Measurements from ENCODE around the gene GALNT3.

The GALNT3 gene

DNA sequence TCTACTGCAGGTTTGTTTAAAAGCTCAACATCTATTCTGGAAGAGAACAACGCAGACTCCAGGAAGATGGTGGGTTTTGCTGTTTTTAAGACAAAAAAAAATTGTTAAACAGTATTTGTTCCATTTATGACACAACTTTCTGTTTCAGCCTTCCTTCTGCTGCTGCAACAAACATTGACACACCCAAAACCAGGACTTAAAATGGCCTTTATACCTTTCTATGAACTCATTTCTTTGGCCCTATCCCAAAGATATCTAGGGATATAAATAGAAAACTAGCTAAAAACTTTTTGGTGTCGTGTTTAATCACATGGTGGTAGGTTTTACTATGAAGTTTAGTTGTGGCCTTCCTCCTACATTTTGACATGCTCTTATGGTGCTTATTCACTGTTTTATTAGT lies 964 bp upstream of the GALNT3 start:
- DNase-seq: no peak

DNA sequence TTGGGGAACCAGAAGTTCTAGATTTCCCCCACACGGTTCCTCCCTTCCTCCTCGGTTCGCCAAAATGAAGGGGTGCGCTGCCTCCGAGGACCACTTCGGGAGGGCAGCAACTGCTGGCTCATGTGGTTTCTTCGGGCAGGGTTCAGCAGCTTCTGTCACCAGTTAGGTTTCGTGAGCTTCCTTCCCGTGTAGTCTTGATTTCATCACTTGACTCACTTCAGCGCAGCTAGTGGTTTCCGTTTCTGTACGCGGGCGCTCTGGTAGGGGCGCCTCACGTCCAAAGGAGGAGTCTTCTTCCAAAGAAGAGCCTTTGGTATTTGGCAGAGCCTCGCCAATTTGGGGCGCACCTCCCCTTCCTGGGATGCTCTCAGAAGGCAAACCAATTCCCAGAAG lies 485 bp upstream of the GALNT3 start:
- DNase-seq: peak; percentile 9

DNA sequence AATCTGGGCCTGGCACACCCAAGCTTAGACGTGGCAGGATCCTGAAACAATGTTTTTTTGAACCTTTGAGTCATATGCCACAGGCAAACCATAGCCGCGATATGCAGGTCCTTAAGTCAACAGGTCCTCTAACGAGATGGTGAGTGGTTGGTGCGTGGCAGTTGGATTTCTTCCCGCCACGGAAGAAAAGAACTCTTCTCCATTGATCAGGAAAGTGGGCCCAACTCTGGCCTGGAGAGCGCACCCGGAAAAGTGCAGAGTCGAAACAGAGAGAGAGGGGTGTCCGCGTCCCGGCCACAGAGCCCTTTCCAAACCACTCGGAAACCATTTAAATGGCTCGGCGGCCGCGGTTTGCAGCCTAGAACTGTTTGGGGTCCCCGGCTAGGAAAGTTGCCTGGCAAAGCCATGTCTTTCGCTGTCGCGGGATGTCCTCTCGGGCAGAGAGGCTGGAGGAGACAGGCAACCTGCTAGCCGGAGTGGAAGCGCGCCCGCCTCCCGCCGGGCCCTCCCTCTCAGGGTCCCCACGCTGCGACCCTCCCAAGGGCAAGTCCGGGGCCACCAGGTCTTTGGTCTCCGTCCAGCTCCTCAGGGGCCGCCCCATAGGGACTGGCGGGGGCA lies 777 bp downstream of the GALNT3 start:
- no peak for DNase-seq

DNA sequence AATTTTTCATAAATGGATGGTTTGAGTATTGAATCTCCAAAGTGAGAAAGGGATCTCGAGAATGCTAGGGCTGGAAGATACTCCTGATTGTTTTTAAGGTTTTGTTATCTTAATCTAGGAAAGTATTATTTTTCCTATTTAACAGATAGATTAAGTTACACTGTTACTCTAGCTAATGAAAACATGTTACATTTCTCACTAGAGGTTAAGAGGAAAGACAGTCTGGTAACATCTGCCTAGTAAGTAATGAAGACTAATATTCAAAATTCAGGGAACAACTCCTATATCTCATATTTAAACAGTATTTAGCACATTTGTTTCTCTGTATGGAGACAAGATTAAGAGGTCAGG lies 2.0 kb downstream of the GALNT3 start:
- DNase-seq: no peak

DNA sequence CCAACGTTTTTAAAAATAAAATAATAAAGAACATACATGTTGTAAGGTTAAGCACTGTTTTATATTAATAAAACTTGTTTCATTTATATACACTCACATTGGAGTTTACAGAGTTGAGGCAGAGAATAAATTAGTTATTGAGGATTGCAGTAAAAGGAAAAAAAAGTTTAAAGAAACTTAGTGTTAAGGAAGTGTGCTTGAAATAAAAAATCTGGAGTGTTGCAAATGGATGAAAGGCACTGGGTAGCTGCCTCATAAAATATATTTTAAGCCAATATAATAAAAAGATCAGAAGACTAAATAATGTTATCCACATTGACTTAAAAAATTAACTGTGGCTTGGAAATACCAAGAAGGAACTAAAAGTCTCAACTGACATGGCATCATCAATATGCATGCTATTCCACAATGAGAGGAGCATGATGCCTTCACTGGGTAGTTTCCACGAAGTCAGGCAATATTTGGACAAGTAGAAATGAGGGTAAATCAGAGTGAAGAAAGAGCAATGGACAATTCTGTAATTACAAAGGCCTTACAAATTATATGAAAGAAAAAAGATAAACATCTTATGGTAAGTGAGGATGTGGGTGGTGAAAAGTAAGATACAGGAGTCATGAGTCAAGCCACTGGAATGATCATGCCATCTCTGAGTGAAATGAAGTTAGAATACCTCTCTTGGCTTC lies 2.5 kb downstream of the GALNT3 start:
- DNase-seq: no peak

DNA sequence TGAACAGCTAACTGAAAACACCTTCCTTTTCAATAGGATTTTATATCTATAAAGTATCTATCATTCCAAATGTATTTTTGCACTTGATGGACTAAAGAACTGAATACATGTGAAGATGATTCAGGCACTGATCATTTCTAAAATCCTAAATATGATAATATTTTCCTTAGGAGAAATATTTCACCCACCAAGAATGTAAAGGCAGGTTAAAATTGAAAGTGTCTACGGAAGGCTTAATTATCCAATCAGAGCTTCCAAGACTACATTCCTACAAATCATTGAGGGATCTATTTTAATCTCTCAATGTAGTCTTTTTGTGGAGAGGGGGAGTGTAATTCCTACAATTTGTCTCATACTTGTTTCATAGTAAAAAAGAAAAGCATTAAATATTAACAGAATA lies 3.6 kb downstream of the GALNT3 start:
- no peak for DNase-seq

DNA sequence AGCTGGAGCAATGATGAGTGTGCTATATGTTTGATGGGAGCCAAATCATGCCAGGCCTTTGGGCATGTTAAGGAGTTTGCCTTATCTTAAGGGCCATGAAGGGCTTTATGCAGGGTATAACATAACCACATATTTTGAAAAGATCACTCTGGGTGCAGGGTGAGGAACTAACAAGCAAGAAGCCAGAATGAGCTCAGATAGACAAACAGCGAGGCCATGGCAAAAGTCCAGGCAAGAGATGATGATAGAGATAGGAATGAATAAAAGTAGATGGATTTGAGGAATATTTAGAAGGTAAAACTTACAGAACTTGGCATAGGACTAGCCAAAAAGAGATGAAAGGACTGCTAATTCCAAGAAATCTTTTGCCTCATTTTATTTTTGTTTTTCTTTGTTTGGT lies 6.7 kb downstream of the GALNT3 start:
- no peak for DNase-seq

DNA sequence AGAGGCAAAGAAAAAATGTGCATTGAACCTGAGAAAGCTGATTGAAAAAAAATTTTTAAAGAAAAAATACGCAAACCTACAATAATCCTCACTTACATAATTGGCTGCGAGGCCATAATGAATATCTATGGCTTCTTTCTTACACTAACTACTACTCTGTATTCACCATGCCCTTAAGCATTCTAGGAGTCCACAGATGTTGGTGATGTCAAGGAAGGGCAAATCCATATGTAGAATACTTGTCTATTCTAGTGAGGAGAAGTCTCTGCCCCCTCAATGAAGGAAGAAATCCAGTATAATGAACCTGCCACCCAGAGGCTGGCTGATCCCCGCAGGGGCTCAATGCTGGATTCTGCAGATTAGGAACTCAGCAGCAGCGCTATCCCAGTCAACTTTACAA lies 14.3 kb downstream of the GALNT3 start:
- DNase-seq: no peak

DNA sequence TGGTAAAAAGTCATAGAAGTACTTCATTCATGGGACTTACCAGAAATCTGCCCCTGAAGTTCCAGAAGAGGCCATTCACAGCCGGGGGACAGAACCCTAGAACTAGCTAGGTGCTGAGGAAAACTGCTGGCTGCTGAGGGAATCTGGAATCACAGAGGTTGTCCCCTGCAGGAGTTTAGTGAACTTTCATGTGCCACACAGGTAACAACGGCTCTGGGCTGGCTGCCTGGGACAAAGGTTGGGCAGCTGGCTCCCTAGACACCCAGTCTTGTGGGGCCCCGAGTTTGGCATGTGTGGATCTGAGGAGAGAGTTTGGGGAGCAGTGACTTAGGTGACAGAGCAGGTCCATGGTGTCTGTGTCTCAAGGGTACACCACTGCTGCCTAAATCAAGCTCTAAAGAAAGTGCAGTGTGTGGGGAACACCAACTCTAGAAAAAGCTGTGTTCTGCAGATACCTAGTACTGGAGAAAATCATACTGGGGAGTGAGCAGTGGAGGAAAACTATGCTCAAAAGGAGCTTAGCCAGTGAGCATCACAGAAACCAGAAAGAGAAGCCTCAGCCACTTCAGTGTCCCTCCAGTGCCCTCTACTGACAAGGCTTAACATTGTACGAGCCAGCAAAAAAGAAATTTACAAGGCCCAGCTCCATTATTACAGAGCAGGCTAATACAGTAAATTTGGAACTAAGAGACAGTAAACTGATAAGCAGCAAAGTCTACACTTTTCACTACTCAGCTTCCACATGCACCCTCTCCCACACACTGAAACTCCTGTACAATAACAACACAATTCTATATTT lies 15.2 kb downstream of the GALNT3 start:
- DNase-seq: no peak

DNA sequence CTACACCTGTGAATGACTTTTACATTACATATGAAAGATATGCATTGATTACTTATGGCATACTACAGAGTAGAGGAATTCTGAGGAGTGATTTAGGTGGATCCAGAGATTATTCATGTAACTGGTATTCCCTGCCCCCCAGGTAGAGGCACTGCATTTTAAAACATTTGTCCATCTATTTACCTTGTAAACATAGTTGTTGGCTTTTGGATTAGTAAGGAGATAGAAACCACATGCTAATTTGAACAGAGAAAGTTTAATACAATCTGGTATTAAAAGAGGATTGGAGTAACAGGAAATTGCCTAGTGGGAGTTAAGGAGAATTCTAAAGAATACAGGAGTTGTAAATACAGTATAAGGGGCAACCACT lies 15.9 kb downstream of the GALNT3 start:
- DNase-seq: no peak

DNA sequence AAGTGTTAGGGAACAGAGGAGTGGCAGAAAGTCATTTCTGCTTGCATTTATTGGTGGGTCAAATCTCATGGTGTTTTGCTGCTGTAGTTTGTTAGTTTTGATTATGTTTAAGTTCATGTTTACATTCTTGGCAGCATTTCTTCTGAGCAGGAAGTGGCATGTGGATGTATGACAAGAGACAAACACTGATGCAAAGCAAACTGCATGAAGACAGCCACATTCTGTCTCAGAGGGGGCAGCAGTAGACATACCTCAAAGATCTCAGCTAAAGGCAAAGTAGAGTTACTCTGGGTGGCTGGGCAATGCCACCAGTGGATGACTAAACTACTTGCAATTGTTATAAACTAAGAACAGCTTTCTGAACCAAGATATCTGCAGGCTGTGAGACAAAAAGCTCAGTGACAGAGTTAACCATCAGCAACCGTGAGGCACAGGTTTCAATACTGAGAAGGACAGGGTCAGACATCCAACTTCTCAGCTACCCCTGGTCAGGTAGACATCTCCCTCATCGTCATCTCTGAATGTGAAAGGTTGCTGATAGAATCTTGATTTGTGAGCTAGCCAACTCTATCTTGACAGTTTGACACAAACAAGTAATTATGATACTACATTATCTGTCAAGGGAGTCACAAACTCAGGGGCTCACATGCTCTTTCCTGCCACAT lies 16.4 kb downstream of the GALNT3 start:
- DNase-seq: no peak

DNA sequence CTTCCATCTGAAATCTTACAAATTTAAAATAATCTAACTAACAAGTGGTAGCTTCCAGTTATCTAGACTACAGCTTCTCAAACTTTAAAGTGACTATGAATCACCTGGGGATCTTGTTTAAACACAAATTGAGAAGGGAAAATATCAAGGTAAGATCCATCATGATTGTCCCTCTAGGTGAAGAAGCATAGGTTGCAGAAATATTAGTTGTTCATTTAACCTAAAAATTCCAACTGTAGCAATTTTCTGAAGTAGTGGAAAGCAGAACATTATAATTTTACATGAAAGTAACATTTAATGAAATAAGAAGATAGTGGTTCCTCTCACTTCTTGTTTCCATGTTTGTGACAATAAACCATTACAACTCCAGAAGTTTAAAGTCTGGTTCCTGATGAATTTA lies 17.3 kb downstream of the GALNT3 start:
- DNase-seq: no peak

DNA sequence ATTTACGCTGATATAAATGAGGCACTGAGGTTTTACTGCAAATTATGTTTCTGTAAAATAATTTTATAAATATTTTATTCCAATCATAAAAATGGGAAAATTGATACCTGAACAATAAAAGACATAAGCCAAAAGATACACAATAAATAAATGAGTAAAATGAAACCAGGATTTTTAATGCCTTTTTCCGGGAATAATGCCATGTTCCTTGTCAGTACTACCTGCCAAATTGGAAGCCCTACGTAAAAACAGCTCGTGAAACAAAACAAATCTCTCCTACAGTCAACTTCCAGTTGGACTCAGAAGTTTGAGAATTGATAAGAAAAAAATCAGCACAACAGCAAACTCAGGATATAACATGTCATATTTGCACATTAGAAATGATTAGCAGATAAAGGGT lies 18.0 kb downstream of the GALNT3 start:
- no peak for DNase-seq

DNA sequence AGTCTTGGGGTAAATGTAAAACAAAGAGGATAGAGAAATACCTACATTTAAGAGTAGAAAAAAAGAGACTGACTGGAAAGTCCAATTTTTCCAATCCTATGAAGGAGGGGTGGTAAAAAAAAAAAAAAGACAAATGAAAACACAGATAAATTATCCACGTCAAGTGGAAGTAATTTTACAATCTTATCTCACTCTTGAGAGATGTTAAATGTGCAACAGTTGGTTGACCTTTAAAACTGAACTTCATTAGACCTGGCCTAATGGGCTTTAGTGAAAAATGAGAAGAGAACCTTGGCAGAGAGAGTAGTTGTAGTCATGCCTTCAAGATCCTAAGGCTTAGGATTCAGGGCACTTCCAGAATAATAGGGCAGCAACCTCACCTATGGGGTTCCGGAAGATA lies 20.4 kb downstream of the GALNT3 start:
- DNase-seq: no peak

DNA sequence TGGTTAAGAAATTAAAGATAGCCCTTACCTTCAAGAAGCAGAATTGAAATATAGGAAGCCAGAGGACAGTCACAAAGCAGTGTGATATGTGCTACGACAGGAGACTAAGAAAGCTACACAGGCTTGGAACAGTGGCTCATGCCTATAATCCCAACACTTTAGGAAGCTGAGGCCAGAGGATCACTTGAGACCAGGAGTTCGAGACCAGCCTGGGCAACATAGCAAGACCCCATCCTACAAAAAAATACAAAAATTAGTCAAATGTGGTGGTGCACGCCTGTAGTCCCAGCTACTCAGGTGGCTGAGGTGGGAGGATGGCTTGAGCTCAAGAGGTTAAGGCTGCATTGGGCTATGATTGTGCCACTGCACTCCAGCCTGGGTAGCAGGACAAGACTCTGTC lies 21.9 kb downstream of the GALNT3 start:
- DNase-seq: no peak

DNA sequence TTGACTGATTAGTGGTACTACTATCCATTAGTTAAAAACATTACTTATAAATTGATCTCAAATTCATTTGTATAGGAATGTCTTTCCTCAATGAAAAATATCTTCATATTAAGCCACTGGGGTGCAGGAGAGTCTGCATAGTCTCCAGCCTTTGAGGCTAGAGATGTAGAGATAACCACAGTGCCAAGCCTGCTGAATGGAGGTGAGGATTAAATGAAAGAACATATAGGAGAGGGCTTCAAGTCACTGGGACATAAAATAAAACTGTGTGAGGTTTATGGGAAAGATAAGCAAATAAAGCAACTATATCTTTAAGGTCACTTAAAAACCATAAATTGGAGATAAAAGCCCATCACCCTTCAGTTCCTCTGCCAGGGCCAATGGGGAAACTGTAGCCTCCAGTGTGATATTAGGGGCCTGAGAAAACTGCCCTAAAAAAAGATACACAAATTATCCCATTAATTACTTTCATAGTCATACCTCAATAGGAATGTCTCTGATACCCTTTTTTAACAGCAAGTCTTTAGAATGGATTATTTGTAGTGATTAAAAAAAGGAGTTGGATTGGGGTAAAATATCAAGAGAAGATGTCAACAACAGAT lies 27.6 kb downstream of the GALNT3 start:
- DNase-seq: no peak

DNA sequence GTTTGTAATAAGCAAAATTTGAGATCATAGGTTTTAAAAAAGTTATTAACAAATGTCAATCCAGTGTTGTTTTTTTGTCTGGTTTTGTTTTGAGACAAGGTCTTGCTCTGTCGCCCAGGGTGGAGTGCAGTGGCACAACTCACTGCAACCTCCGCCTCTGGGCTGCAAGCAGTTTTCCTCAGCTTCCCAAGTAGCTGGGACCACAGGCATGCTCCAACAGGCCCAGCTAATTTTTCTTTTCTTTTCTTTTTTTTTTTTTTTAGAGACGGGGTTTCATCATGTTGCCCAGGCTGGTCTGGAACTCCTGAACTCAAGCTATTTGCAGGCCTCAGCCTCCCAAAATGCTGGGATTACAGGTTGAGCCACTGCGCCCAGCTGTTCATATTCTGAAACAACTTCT lies 31.3 kb downstream of the GALNT3 start:
- no peak for DNase-seq

DNA sequence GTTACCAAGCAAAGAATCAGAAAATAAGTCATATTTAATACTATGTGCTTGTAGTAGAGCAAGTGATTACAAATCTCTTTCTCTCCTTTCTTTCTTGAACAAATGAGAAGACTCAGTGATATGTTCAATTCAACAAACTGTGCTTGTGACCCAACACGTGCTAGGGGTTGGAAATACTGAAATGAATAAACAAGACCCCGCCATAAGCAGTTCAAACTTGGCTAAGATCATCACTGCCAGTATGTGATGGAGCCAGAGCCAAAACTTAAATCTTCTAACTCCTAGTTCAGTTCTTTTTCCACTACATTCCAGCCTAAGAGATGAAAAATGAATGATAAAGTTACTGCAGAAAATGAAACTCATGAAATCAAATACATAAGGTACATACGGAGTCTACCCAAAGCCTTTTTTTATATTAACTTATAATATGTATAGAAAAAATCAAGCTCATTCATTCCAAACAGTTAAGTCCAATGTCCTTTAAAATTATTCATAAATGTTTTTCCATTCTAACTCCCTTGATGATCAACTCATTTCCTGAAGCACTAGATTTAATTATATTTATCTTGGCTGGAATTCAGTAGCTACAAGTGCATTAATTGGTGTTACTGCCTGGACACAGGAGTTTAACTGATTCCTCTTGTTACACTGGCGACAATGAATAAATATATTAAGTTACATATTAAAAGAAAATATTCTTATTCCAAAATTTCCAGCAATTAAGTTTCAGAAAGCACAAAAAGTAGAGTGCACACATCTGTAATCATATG lies 36.0 kb downstream of the GALNT3 start:
- DNase-seq: no peak

DNA sequence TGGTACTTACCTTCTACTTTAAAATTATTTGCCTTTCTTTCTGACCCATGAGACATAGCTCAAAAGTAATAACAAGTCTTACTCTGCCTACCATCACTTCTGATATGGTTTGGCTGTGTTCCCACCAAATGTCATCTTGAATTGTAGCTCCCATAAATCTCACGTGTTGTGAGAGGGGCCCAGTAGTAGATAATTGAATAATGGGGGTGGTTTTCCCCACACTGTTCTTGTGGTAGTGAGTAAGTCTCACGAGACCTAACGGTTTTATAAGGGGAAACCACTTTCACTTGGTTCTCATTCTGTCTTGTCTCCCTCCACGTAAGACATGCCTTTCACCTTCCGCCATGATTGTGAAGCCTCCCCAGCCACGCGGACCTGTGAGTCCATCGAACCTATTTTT lies 47.5 kb downstream of the GALNT3 start:
- no peak for DNase-seq

DNA sequence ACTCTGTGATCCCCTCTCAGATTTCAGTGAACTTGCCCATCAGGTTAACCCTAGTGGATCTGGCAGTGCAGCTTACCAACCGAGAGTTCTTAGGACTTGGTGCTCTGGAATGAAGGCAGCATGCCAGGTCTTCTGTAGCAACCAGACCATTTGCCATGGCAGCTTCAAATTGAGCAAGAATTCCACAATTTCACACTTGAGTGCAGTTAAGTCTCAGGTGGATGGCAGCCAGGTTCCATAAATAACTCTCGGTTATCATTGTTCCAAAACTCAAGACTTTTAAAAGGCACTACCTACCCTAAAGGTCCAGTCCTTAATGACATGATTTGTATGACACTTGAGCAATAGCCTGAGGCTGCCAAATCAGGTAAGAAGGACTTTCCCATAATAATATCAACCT lies 48.1 kb downstream of the GALNT3 start:
- no peak for DNase-seq

DNA sequence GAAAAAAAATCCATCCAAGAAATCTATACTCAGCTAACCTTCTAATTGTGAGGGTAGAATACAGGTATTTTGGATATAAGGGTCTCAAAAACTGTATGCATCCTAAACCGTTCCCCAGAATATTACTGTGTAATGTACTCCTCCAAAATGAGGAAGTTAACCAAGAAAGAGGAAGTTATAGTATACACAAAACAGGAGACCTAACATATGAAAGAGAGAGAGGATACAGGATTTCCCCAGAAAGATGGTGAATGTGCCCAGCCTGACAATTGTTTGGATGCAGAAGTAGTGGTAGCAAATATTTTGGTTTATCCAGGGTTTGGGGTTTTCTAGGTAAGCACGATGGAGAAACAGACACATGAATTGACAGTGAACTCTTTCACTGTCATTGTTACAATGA lies 50.6 kb downstream of the GALNT3 start:
- no peak for DNase-seq

DNA sequence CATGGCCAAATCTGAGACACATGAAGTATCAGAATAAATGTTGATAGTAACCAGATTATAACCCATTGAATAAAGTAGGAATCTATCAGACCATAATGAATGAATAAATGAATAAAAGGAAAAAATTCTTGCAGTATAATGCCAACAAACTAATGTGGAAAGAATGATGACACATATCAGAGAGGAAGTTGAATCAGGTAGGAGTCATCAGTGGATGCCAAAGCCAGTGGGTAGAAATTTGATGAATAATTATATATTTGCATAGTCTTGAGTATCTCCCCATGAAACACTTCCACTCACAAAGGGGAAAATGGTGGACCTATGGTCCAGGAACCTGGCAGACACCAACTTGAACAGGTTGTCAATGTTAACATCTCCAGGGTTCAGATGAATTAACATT lies 68.6 kb downstream of the GALNT3 start:
- DNase-seq: no peak

DNA sequence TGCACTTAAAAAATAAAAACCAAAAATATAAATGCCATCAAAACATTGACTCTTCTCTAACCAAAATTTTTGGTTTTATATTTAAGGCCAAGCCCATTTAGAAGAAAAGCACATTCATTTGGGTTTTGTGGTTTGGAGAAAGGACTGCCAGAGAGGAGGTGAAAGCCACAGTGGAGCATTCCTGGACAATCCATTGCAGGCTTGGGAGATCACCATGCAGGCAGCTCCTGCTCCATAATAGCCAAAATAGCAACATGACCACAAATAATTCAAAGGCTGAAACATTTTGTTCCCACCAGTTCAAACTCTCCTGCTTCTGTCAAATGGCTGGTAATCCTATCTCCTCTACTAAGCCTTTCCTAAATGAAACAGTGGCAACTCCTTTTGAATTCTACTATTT lies 73.5 kb downstream of the GALNT3 start:
- no peak for DNase-seq
